ENCODE data around the gene ZNF438. TPM values are rescaled to one million over a fixed set of nuclear protein-coding genes. Genes with fewer than 3 reads are reported as not detected.

ZNF438 gene
- total RNA-seq, 4 donors from 2014 or later = 17.6 to 34.8 (median 23.6) TPM

GRCh38 chr10:30990351-30990750 lies 41.3 kb downstream of the ZNF438 start:
- no peak for TF ChIP-seq CTCF (IDR thresholded peaks at IDR 0.05; ENCODE audit: low read depth)

- TF ChIP-seq CTCF (IDR thresholded peaks at IDR 0.05; ENCODE audit: low read depth) = no peak
Observed at GRCh38 chr10:30988831-30989435, 42.7 kb downstream of the ZNF438 start.

GRCh38 chr10:30987463-30987862 lies 44.2 kb downstream of the ZNF438 start:
- TF ChIP-seq CTCF (IDR thresholded peaks at IDR 0.05; ENCODE audit: low read depth) = no peak

- TF ChIP-seq CTCF (IDR thresholded peaks at IDR 0.05; ENCODE audit: low read depth) = no peak
Observed at GRCh38 chr10:30986053-30986555, 45.6 kb downstream of the ZNF438 start.

GRCh38 chr10:30985512-30985911 lies 46.2 kb downstream of the ZNF438 start:
- TF ChIP-seq CTCF (IDR thresholded peaks at IDR 0.05; ENCODE audit: low read depth) = no peak

GRCh38 chr10:30984563-30985328 lies 46.9 kb downstream of the ZNF438 start:
- TF ChIP-seq CTCF (IDR thresholded peaks at IDR 0.05; ENCODE audit: low read depth) = no peak

- no peak for TF ChIP-seq CTCF (IDR thresholded peaks at IDR 0.05; ENCODE audit: low read depth)
Observed at GRCh38 chr10:30980951-30981616, 50.6 kb downstream of the ZNF438 start.
